HK-2 (cell line): ENCODE data around the gene AFAP1.

ENCODE experiments used
- DNase-seq: peaks from one replicate; pipeline ENCODE4 v3.0.0-alpha.2; 2018; ENCODE audit not compliant: unreplicated experiment

AFAP1 gene

DNA sequence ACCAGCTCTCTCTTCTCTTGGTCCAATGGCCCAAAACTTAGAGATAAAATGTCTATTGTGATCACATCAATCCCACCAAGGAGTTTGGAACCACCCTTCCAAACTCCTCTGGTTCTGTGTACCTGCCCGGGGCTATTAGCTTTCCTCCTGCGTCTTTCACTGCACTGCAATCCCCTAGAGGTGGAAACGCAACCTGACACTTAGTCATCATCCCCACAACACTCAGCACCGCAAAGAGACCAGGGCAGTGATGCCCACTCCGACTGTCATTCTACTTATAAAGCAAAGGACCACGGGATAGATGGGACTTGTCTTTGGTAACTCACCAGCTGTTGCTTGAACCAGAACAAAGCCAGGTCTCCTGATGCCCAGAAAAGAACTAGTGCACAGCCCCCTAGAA is 22.0 kb downstream of the AFAP1 start:
- DNase-seq = no peak

DNA sequence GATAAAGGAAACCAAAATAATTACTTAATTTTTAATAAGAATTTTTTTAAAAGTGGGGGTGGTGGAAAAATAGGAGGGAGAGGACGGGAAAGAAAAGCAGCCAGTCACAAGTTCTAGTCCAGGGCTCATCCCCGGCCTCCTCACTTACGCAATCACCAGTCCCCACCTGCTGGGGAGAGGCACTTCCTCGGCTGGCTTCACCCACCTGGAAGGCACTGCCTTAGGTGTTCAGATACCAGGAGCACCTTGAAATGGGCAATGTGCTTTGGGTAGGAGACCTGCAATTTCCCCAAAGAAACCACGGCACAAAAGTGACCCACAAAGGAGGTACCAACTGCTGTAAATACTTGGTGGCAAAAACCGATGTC is 23.8 kb downstream of the AFAP1 start:
- no peak for DNase-seq

DNA sequence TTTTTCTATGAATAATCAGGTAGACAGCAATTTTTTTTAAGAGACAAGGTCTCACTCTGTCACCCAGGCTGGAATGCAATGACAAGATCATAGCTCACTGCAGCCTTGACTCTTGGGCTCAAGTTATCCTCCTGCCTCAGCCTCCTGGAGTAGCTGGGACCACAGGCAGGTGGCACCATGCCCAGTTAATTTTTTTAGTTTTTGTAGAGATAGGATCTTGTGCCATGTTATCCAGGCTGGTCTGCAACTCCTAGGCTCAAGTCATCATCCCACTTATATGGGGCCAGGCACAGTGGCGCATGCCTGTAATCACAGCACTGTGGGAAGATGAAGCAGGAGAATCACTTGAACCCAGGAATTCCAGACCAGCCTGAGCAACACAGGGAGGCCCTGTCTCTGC is 26.8 kb downstream of the AFAP1 start:
- no peak for DNase-seq

DNA sequence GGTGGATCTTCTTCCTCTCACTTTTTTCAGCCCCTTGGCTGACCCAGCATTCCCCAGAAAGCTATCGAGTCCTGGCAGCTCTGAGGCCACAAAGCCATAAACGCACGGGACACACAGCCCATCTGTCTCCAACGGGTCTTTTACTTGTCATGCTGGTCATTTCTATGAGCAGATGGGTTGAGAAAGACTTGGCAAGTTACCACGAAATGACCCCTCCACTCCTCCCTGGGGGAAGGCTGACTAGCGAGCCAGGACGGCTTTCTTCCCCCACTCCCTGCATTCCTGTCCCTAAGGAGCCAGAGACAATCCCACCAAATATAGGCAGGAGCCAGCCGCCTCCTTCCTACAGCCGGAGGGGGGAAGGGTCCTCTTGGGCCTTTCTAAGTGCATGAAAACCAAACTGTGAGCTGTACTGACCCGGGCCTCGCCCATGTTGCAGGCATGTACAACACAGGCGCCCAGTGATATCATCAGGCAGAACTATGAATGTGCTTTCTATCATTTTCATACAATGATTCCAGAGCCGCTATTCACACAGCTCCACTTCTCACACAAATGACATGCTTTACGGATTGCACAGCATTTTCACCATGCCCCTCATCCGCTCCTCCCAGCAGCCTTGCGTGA is 28.6 kb downstream of the AFAP1 start:
- DNase-seq = no peak

DNA sequence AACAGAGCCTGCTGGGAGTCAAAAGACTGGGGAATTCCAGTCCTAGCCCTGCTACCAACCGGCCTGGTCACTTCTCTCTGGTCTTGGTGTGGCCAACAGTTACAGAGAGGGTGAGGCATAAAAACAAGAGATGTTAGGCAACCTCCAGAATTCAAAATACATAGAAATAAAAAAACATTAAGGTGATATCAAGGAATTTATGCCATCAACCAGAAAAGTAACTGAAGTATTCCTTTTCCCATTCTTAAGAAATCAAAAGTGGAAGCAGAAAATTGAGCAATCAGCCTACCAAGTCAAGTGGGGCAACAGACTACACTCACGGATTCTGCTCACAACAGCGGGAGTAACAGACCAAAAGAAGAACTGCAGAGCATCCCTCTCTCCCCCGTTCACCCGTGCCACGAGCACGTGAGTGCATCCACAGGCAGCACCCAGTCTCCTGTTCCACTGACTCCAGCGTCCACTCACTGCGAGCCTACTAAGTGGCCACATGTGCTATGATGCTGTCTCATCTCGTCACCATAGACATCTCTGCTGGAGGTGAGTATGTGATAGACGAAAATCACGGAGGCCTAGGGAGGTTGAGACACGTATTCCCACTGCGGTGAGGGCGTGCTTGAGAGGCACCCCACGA is 29.3 kb downstream of the AFAP1 start:
- DNase-seq = no peak

DNA sequence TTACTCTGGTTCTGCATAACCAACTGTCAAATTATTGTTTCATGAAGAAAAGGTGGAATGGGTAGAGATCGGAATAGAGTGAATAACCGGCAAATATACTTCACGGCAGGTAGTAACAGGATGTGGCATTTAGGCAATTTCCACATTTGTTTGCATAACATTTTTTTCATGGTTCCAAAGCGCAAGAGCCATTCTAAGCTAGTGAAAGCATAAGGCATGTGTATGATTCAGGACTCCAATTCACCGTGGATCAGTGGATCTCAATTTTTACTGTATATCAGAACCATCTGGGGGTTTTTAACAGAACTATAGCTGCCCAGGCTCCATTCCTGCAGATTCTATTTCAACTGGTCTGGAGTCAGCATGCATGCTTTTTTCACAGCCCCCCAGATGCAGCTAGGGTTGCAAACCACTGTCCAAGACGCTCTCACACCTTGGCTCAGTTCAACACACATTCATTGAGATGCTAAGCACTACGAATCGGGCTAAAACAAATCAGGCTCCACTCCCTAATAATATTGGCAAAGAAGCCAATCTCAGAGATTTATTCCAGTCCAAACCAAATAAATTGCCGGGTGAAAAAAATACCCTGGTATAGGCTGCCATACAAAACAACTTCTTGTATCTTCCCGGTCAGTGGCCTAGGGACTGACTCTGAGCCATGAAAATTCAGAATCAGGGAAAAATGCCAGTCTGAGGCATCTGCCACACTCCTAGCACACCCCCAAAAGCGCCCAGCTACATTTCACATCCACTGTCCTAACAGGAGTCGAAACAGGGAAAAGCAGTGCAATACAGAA is 30.0 kb downstream of the AFAP1 start:
- DNase-seq = no peak

DNA sequence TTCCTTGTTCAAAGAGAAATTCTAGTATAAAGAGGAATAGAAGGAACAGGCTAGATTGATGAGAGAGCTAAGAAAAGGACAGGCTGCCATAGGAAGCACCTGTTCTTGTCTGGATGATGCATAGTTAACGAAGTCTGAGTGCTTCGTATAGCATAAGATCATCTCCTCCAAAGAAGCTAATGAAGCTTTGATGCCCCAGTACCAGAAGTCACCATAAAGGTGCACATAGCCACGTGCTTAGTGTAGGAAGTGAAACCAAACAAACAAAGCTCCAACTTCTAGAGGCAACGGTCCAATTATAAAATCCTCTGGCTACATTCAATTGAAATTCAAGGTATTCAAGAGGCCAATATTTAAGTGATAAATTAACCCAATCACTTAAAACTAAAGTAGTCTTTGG is 31.0 kb downstream of the AFAP1 start:
- DNase-seq = no peak

DNA sequence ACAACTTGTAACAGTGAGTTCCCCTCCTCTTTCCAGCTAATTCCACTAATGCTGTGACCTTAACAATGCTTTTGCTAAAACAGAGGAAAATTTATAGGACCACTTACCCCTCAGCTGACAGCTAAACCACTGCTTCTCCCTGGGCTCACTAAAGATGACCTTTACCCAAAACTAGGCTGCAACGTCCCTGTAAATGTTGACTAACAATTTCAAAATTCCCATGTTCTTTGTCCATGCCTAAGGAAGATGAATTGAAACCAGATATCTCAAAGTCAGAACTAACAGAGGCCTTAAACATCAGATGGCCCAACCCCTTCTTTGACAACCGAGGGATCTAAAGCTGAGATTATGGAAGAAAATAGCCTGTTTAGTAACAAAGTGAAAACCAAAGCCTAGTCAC is 32.5 kb downstream of the AFAP1 start:
- DNase-seq = no peak

DNA sequence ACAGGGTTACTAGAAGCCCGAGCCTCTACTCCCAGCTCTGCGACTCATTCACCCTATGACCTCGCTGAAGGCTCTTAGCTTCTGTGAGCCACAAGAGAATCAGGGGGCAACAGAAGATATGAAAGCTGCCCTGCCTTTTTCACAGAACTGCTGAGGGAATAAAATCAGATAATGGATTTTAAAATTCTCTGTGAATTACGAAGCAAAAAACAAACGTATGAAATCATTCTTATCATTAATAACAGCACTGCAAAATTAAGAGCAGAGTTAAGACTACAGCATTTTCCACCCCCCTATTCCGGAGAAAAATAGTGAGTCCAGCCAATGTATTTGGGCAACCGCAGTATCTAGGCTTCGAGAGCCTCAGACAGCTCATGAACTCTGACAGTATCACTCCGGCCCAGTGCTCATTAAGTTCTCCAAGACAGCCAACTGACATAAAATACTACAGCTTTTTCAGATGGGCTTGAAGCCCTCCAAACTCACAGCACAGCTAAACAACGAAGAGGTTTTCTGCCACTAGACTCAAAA is 33.4 kb downstream of the AFAP1 start:
- DNase-seq = no peak

DNA sequence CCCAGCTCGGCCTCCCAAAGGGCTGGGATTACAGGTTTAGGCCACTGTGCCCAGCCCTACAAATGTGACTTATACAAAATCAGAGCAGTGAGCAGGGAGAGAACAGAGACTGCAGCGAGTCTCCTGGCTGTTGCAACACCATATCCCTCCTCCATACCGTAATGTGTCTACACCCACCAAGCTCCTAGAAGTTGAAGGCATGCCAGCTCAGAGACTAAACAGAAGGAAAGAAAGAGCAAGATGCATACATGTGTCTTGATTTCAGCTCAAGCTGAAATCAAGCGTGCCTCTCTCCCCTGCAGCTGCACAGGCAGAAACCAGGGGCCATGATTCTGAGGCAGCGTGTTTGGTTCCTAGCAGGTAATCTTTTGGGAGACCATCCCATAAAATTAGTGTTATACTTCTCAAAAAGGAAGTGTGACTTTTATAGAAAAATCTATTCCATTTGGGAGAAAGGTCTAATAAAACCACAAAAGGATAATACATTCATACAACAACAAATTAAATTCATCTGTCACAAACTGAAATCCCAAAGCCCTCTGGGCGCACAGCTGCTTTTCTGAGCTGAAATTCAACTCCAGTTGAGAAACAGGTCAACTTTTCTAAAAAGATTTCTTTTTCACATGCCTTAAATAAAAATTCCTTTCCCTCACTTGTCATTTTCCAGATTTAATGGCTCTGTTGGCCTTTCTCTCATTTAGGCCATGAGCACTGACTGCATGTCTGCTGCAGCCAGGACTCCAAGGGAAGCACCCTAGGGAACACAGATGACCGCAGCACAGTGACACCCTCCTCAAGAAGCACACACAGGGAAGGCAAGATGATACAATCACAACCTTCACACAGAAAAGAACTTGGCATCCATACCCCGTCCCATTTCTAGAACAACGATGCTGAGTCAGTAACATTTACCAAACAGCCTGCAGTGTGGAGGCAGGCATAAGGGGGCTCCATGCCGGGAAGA is 34.4 kb downstream of the AFAP1 start:
- no peak for DNase-seq

DNA sequence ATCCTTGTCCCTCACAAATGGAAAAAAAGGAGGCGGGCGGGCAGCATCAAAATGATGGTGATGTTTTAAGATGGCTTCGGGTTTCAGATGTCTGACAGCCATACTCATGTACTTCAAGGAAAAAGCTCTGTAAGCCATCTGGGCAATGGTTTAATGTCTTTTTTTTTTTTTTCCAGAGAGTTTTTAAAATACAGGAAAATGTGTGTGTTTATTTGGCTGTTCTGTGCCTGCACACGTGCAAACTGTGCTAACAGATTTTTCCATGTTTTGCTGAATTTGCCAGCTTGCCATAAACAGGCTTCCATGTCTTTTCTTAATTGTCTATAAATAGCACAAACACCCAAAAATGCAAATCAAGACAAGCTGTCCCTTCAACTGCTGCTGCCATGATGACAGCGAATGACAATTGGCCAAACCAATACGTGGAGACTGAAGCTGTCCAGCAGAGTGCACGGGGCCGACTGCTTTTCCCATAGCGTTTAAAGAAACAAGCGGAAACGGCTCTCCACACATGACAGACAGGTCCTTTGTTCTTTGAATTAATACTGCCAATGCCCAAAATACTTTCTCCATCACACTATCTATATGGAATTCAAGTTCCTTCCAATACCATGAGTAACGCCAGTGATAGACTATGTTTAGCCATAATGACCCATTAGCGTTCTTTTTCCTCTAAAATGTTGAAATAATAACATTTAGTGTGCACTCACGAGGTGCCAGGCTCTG is 35.7 kb downstream of the AFAP1 start:
- DNase-seq = no peak

DNA sequence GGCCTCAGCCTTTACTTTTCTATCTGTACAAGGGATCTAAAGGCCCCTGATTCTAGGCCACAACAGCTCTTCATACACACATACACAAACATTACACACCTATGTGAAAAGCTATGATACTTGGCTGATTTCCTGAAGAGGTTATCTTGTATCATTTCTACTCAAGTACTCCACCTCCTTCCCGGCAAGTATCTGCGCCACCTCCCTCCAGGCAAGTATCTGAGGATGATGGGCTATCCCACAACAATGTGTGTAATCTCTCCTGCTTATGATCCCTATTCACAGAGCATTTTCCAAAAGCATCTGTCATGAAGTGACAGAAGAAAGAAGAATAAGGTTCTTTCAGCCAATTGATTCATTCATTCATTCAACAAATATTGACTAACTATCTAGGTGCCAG is 36.8 kb downstream of the AFAP1 start:
- DNase-seq = no peak

DNA sequence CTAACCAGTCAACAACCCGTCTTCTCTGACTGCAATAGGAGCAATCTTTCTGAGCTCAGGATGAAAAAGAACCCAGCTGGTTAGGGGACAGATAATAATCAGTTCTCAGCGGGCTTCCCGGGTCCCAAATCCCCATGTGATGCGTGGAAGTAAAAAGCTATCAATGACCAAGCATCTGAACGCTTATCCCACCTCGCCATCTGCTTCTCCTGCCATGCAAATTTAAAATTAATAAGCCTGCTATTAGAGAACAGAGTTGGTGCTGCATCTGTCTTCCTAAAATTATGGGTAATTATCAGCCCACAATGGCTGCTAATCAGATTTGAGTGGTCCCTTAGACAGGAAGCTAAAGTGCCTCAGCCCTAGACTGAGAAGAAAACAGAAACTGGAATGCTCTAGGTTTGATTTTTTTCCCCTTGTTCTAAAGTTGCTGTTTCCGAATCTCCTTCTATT is 37.5 kb downstream of the AFAP1 start:
- DNase-seq = no peak

DNA sequence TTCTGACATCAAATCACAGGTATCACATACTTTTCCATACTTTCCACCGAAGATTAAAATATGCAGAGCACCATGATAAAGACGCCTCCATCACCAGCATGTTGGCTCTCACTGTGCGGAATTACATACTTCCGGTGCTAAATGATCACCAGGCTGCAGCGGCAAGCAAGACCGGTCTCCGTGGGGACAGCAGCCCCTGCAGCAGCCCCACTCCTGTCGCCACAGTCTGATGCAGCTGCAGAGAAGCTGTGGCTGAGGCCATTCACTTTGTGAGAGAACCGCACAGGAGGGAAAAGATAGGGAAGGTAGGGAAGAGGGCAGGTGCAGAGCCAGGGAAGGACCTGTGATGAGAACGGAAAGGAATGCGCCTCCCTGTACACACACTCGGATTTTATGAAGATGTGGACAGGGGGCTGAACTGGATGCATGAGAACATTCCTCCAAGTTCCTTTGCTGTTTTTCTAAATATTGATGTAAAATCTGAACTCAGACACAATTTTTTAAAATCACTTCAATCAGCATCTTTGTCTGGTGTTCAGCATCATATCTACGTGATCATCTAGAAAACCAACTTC is 38.3 kb downstream of the AFAP1 start:
- no peak for DNase-seq

DNA sequence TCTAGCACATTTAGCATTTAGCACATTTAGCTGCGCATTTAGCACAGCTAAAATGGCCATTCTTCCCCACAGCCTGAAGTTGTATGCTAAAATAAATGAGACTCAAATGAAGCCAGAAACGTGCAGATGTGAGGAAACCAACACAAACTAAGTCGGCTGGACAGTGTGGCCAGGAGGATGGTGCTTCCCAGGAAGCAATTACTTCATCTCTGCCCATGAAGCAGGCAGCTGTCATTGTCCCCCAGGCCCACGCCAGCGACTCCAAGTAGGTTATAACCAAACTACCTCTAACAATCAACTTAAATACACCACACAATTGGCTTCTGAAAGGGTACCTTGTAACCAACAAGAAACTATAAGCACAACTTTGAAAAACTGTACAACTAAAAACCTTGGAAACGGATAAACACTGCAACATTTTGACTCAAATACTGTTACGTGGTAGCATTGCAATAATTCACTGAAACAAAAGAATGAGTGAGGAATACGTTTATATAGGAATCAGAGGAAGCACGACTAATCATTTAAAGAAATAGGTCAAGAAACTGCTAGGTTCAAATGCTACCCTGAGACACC is 39.2 kb downstream of the AFAP1 start:
- DNase-seq = no peak

DNA sequence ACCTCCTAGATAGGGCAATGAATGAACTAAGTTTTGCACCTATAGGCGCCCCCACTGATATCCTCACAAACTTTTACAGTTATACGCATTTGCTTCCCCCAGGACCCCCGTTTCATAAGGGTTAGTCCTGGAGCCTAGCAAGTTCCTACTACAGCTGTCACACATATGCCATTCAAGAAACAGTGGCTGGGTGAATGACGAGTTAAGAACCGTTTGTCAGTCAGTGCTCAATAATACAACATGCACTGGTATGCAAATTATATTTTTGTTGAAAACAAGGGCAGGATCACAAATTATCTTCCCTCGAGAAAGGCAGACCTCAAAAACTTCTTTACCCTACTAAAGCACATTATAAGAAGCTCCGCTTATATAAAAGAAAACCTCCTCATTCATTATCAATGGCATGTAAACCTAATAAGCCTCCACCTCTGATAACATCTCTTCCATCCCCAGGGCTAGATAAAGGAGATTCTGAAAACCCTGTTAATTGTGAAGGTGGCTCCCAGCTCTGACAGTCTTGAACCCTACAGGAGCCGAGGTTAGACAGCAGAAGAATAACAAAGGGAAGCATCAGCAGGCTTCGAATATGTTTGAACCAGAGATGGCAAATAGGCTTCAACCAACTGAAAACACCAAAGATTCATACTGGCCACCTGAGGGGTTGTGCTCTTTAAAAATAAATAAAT is 40.3 kb downstream of the AFAP1 start:
- no peak for DNase-seq

DNA sequence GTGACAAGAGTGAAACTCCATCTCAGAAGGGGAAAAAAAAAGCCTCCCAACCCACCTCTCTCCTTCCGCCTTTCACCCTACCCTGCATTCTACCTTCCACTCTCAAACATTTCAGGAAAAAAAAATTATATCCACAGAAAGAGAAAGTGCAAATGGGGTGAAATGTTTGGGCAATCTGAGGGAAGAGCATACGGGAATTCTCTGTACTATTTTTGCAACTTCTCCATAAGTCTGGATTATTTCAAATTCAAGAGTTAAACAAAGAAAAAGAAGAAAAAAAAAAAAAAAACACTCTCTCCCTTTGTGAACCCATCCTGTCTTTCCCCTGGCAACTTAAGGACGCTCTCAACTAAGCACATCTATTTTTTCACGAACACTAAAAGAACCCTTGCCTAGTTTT is 41.3 kb downstream of the AFAP1 start:
- no peak for DNase-seq

DNA sequence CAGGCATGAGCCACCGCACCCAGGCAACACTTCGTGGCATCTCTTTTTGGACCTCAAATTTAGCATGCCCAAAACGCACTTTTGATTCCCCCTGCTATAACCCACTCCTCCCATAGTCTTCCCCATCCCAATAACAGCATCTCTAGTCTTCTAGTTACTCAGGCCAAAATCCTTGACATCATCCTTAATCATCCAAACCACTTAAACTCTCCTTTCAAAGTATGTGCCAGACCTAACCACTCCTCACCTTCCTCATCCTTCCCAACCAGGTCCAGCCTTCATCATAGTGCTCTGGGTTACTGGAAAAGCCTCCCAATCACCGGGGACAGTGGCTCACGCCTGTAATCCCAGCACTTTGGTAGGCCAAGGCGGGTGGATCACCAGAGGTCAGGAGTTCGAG is 41.9 kb downstream of the AFAP1 start:
- no peak for DNase-seq

DNA sequence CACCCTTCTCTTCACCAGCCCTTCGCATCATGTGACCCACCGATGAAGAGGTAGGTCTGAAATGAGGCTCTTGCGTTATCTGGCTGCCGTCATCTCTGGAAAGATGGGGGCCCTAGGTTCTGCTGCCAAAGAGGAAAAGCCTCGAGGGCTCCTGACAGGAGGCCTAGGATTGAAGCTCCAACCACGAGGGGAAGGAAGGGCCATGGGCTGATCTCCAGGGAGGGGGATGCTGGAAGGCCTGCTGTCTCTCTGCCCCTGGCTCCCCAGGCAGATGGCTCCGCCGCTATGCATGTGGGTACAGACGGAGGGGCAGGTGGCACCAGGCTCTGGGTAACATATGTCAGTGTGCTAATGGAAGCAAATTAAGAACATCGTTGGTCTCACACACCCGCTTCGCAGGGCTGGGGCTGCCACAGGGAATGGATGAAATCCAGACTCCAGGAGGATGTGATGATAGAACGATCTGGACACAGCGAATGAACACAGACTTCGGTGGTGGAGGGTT is 44.9 kb downstream of the AFAP1 start:
- DNase-seq = no peak
